Upper lobe of left lung (tissue), 4 donors: ENCODE results near the gene AFP.

Source experiments
- CTCF ChIP-seq, 6 experiments: fragments of 450-650 bp in 4 of 6; fragments of 200-600 bp in 2 of 6; sonication (generic) in 2 of 6; IDR thresholded peaks; one replicate each; pipeline ENCODE4 v1.5.1; 2016 to 2019; ENCODE audit warnings: antibody characterized with exemption in 6 of 6
- EP300 ChIP-seq, 4 donors: sonication (generic); formaldehyde crosslinking; IDR thresholded peaks; one replicate each; pipeline ENCODE4 v1.5.1; 2017; ENCODE audit warnings: antibody characterized with exemption in 4 of 4, control low read depth in 2 of 4
- POLR2A ChIP-seq, 4 donors: fragments of 450-650 bp; IDR thresholded peaks; one replicate each; pipeline ENCODE4 v1.5.1; 2016 to 2017; ENCODE audit warnings: antibody characterized with exemption in 4 of 4, mild to moderate bottlenecking in 2 of 4
- POLR2AphosphoS5 ChIP-seq, 2 donors: sonication (generic); formaldehyde crosslinking; IDR thresholded peaks; one replicate each; pipeline ENCODE4 v1.5.1; 2017; ENCODE audit warnings: antibody characterized with exemption in 2 of 2

GRCh38 chr4:73404457-73404856 lies 31.6 kb upstream of the AFP start:
- TF ChIP-seq POLR2A (IDR thresholded peaks at IDR 0.05) (no peak), CTCF (IDR thresholded peaks at IDR 0.05) (no peak), POLR2AphosphoS5 (IDR thresholded peaks at IDR 0.05) (no peak), EP300 (IDR thresholded peaks at IDR 0.05) (no peak)
